NB4 (cell line): Measurements from ENCODE around the gene CRTC1.

ENCODE experiments used
- CTCF ChIP-seq: IDR thresholded peaks from one replicate; pipeline ENCODE4 v1.5.1; 2012; ENCODE audit warnings: low read depth, low read length
- MAX ChIP-seq: IDR thresholded peaks from 2 replicates; pipeline ENCODE4 v1.6.1; 2011; ENCODE audit warnings: low read depth, low read length
- MYC ChIP-seq: IDR thresholded peaks from 2 replicates; pipeline ENCODE4 v1.6.1; 2011; ENCODE audit warnings: low read depth, low read length
- POLR2A ChIP-seq: IDR thresholded peaks from 2 replicates; pipeline ENCODE4 v1.6.1; 2011; ENCODE audit warnings: mild to moderate bottlenecking; ENCODE audit not compliant: insufficient read length; ENCODE audit errors: extremely low read depth

- TF ChIP-seq CTCF (no peak), MYC (no peak), MAX (no peak), POLR2A (no peak)
Measured at GRCh38 chr19:18687740-18688465, 4.4 kb downstream of the CRTC1 start.
